T-helper 2 cell treated with Interferon-gamma antibody and Interleukin-4, amounts not matched to agents 100 ng/mL and 5 ng/mL, for 36 hours (primary cell): Measurements from ENCODE around the gene NUP210. TPM values are rescaled to one million over a fixed set of nuclear protein-coding genes. Genes with fewer than 3 reads are reported as not detected.

Experiments used
- intact Hi-C: fragments of 100-400 bp; cut with micrococcal nuclease; formaldehyde crosslinking; loops from one replicate; pipeline ENCODE4 v1.15.1; 2023
- total RNA-seq: library from RNA; stranded (reverse); gene quantifications from 2 replicates; pipeline ENCODE4 v1.2.3, GENCODE V29; 2022

The NUP210 gene
- total RNA-seq, 1 donor from 2014 or later: 198 TPM

GRCh38 chr3:13329746-13330145 is 90.4 kb downstream of the NUP210 start:
- intact Hi-C loops: no loop called here

GRCh38 chr3:13325892-13326443 is 94.2 kb downstream of the NUP210 start:
- intact Hi-C loops: no loop called here

- intact Hi-C loops: no loop called here
These were observed 95.2 kb downstream of the NUP210 start for GRCh38 chr3:13324835-13325501.

GRCh38 chr3:13323822-13324221 is 96.3 kb downstream of the NUP210 start:
- intact Hi-C loops: no loop called here

- intact Hi-C loops: no loop called here
These were observed 97.8 kb downstream of the NUP210 start for GRCh38 chr3:13322324-13322723.

GRCh38 chr3:13319564-13320220 is 100.4 kb downstream of the NUP210 start:
- intact Hi-C loops: no loop called here

GRCh38 chr3:13318626-13319470 is 101.3 kb downstream of the NUP210 start:
- intact Hi-C loops: no loop called here

- intact Hi-C loops: no loop called here
These were observed 102.4 kb downstream of the NUP210 start for GRCh38 chr3:13317596-13318320.

GRCh38 chr3:13316603-13317002 is 103.5 kb downstream of the NUP210 start:
- intact Hi-C loops: no loop called here

- intact Hi-C loops: no loop called here
These were observed 105.2 kb downstream of the NUP210 start for GRCh38 chr3:13314877-13315276.

- intact Hi-C loops: no loop called here
These were observed 106.3 kb downstream of the NUP210 start for GRCh38 chr3:13313813-13314212.

- intact Hi-C loops: no loop called here
These were observed 111.1 kb downstream of the NUP210 start for GRCh38 chr3:13309004-13309403.

GRCh38 chr3:13308380-13308801 is 111.7 kb downstream of the NUP210 start:
- intact Hi-C loops: no loop called here

- intact Hi-C loops: no loop called here
These were observed 113.1 kb downstream of the NUP210 start for GRCh38 chr3:13307041-13307440.

GRCh38 chr3:13305623-13306022 is 114.5 kb downstream of the NUP210 start:
- intact Hi-C loops: no loop called here

GRCh38 chr3:13303410-13303809 is 116.7 kb downstream of the NUP210 start:
- intact Hi-C loops: no loop called here

GRCh38 chr3:13301286-13301987 is 118.7 kb downstream of the NUP210 start:
- intact Hi-C loops: no loop called here

GRCh38 chr3:13300546-13301285 is 119.4 kb downstream of the NUP210 start:
- intact Hi-C loops: no loop called here

GRCh38 chr3:13299531-13300155 is 120.5 kb downstream of the NUP210 start:
- intact Hi-C loops: no loop called here
